HepG2 (cell line): ENCODE measurements around the gene APBB1IP.

ENCODE experiments used
- RBAK ChIP-seq: sonication (generic); formaldehyde crosslinking; IDR thresholded peaks from 2 replicates; pipeline ENCODE4 v1.5.1; 2020; ENCODE audit warnings: mild to moderate bottlenecking, missing genetic modification reagents
- TCF7L2 ChIP-seq: IDR thresholded peaks from 2 replicates; pipeline ENCODE4 v1.6.1; 2011; ENCODE audit warnings: mild to moderate bottlenecking, low read depth, low read length, moderate library complexity
- ZNF317 ChIP-seq: sonication (generic); formaldehyde crosslinking; IDR thresholded peaks from 2 replicates; pipeline ENCODE4 v1.5.0; 2020; ENCODE audit warnings: mild to moderate bottlenecking, missing genetic modification reagents
- ZNF564 ChIP-seq: sonication (generic); formaldehyde crosslinking; IDR thresholded peaks from 2 replicates; pipeline ENCODE4 v1.8.1; 2023; ENCODE audit warnings: mild to moderate bottlenecking, missing genetic modification reagents
- TF ChIP-seq, protein P1 (sequence below): sonication (generic); formaldehyde crosslinking; IDR thresholded peaks from 2 replicates; pipeline ENCODE4 v1.9.0; 2021; ENCODE audit warnings: missing genetic modification reagents, mild to moderate bottlenecking, borderline replicate concordance
- TF ChIP-seq, protein P2 (sequence below): sonication (generic); formaldehyde crosslinking; IDR thresholded peaks from 2 replicates; pipeline ENCODE4 v1.5.0; 2020; ENCODE audit warnings: mild to moderate bottlenecking, missing genetic modification reagents, moderate library complexity
- TF ChIP-seq, protein P3 (sequence below): IDR thresholded peaks from 2 replicates; pipeline ENCODE4 v1.6.1; 2012; ENCODE audit warnings: low read depth, low read length, improper control_type of control experiment

DNA sequence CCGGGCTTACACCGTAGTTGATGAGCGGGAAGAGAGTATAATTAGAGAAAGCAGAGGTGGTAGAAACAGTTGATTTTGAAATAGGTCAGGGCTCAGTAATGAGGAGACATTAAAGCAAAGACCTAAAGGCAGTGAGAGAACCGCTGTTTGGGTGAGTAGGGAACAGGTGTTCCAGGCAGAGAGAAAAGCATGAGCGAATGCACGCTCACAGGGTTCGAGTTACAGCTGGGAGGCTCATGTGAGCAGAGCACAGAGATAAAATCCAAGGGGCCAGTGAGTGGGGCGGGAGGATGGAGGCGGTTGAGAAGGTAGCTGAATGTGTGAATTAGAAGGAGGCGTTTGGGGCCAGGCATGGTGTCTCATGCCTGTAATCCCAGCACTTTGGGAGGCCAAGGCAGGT lies 39.9 kb downstream of the APBB1IP start:
- no peak for TF ChIP-seq RBAK (CRISPR knock-in tag)
- no peak for TF ChIP-seq TCF7L2
- no peak for TF ChIP-seq ZNF564 (CRISPR knock-in tag)
- TF ChIP-seq, protein P1, sequence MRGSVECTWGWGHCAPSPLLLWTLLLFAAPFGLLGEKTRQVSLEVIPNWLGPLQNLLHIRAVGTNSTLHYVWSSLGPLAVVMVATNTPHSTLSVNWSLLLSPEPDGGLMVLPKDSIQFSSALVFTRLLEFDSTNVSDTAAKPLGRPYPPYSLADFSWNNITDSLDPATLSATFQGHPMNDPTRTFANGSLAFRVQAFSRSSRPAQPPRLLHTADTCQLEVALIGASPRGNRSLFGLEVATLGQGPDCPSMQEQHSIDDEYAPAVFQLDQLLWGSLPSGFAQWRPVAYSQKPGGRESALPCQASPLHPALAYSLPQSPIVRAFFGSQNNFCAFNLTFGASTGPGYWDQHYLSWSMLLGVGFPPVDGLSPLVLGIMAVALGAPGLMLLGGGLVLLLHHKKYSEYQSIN (CRISPR knock-in tag): no peak
- TF ChIP-seq, protein P2, sequence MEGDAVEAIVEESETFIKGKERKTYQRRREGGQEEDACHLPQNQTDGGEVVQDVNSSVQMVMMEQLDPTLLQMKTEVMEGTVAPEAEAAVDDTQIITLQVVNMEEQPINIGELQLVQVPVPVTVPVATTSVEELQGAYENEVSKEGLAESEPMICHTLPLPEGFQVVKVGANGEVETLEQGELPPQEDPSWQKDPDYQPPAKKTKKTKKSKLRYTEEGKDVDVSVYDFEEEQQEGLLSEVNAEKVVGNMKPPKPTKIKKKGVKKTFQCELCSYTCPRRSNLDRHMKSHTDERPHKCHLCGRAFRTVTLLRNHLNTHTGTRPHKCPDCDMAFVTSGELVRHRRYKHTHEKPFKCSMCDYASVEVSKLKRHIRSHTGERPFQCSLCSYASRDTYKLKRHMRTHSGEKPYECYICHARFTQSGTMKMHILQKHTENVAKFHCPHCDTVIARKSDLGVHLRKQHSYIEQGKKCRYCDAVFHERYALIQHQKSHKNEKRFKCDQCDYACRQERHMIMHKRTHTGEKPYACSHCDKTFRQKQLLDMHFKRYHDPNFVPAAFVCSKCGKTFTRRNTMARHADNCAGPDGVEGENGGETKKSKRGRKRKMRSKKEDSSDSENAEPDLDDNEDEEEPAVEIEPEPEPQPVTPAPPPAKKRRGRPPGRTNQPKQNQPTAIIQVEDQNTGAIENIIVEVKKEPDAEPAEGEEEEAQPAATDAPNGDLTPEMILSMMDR (CRISPR knock-in tag): no peak
- TF ChIP-seq, protein P3, sequence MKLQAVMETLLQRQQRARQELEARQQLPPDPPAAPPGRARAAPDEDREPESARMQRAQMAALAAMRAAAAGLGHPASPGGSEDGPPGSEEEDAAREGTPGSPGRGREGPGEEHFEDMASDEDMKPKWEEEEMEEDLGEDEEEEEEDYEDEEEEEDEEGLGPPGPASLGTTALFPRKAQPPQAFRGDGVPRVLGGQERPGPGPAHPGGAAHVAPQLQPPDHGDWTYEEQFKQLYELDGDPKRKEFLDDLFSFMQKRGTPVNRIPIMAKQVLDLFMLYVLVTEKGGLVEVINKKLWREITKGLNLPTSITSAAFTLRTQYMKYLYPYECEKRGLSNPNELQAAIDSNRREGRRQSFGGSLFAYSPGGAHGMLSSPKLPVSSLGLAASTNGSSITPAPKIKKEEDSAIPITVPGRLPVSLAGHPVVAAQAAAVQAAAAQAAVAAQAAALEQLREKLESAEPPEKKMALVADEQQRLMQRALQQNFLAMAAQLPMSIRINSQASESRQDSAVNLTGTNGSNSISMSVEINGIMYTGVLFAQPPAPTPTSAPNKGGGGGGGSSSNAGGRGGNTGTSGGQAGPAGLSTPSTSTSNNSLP: no peak
- no peak for TF ChIP-seq ZNF317 (CRISPR knock-in tag)
